Measurements from ENCODE around the gene TOR4A. TPM values are rescaled to one million over a fixed set of nuclear protein-coding genes. Genes with fewer than 3 reads are reported as not detected.

TOR4A gene
- total RNA-seq, 2 donors from 2014 or later = 4.9 to 11.5 TPM

GRCh38 chr9:137306066-137306849 lies 28.7 kb downstream of the TOR4A start:
- ATAC-seq (replicated peaks) = no peak
- Mint-ChIP-seq H3K36me3 (ENCODE audit: low read depth) (no peaks in the 10 kb centered on the region), H3K4me3 (no peak overlapping the region), H3K27me3 (no peaks in the 10 kb centered on the region), H3K27ac (no peak overlapping the region), H3K4me1 (no peaks in the 10 kb centered on the region), H3K9me3 (no peaks in the 10 kb centered on the region)

GRCh38 chr9:137306850-137307254 lies 29.3 kb downstream of the TOR4A start:
- H3K4me1 Mint-ChIP-seq = no peaks in the 10 kb centered on the region
- H3K9me3 Mint-ChIP-seq = no peaks in the 10 kb centered on the region
- no peaks in the 10 kb centered on the region for H3K36me3 Mint-ChIP-seq (ENCODE audit: low read depth)
- no peak for ATAC-seq (replicated peaks)
- H3K4me3 Mint-ChIP-seq = no peak overlapping the region
- H3K27me3 Mint-ChIP-seq = no peaks in the 10 kb centered on the region
- no peak overlapping the region for H3K27ac Mint-ChIP-seq

- Mint-ChIP-seq H3K4me3 (no peak overlapping the region), H3K9me3 (no peaks in the 10 kb centered on the region), H3K27ac (no peak overlapping the region), H3K4me1 (no peaks in the 10 kb centered on the region), H3K36me3 (ENCODE audit: low read depth) (no peaks in the 10 kb centered on the region), H3K27me3 (no peaks in the 10 kb centered on the region)
- no peak for ATAC-seq (replicated peaks)
Observed at GRCh38 chr9:137307255-137308056, 29.9 kb downstream of the TOR4A start.

- Mint-ChIP-seq H3K36me3 (ENCODE audit: low read depth) (no peaks in the 10 kb centered on the region), H3K4me1 (no peaks in the 10 kb centered on the region)
- no peak for ATAC-seq (replicated peaks)
Observed at GRCh38 chr9:137308057-137308619, 30.6 kb downstream of the TOR4A start.

GRCh38 chr9:137309368-137310188 lies 32.1 kb downstream of the TOR4A start:
- Mint-ChIP-seq H3K4me3 (no peak overlapping the region), H3K27ac (no peak overlapping the region), H3K4me1 (no peaks in the 10 kb centered on the region), H3K9me3 (no peaks in the 10 kb centered on the region), H3K36me3 (ENCODE audit: low read depth) (no peaks in the 10 kb centered on the region), H3K27me3 (no peaks in the 10 kb centered on the region)
- no peak for ATAC-seq (replicated peaks)

More at GRCh38 chr9:137308057-137308619, 30.6 kb downstream of the TOR4A start:
- Mint-ChIP-seq H3K9me3 (no peaks in the 10 kb centered on the region), H3K27me3 (no peaks in the 10 kb centered on the region), H3K27ac (no peak overlapping the region), H3K4me3 (no peak overlapping the region)

- ATAC-seq (replicated peaks) = no peak
- Mint-ChIP-seq H3K36me3 (ENCODE audit: low read depth) (no peaks in the 10 kb centered on the region), H3K4me1 (no peaks in the 10 kb centered on the region), H3K9me3 (no peaks in the 10 kb centered on the region), H3K27me3 (no peaks in the 10 kb centered on the region), H3K27ac (no peak overlapping the region), H3K4me3 (no peak overlapping the region)
Observed at GRCh38 chr9:137310189-137311052, 32.9 kb downstream of the TOR4A start.

- no peaks in the 10 kb centered on the region for H3K36me3 Mint-ChIP-seq (ENCODE audit: low read depth)
- ATAC-seq (replicated peaks) = peak; percentile 53
- no peaks in the 10 kb centered on the region for H3K27me3 Mint-ChIP-seq
- no peaks in the 10 kb centered on the region for H3K9me3 Mint-ChIP-seq
- no peak overlapping the region for H3K27ac Mint-ChIP-seq
- no peak overlapping the region for H3K4me3 Mint-ChIP-seq
- H3K4me1 Mint-ChIP-seq = no peaks in the 10 kb centered on the region
Observed at GRCh38 chr9:137311171-137311985, 33.9 kb downstream of the TOR4A start.

GRCh38 chr9:137311986-137312851 lies 34.7 kb downstream of the TOR4A start:
- H3K36me3 Mint-ChIP-seq (ENCODE audit: low read depth) = no peaks in the 10 kb centered on the region
- H3K4me3 Mint-ChIP-seq = no peak overlapping the region
- H3K9me3 Mint-ChIP-seq = no peaks in the 10 kb centered on the region
- no peak for ATAC-seq (replicated peaks)
- no peak overlapping the region for H3K27ac Mint-ChIP-seq
- H3K27me3 Mint-ChIP-seq = no peaks in the 10 kb centered on the region
- H3K4me1 Mint-ChIP-seq = no peaks in the 10 kb centered on the region

- Mint-ChIP-seq H3K9me3 (no peaks in the 10 kb centered on the region), H3K4me3 (no peak overlapping the region), H3K36me3 (ENCODE audit: low read depth) (no peaks in the 10 kb centered on the region), H3K4me1 (no peaks in the 10 kb centered on the region), H3K27ac (no peak overlapping the region), H3K27me3 (no peaks in the 10 kb centered on the region)
- ATAC-seq (replicated peaks) = no peak
Observed at GRCh38 chr9:137312852-137313325, 35.4 kb downstream of the TOR4A start.

GRCh38 chr9:137313326-137313936 lies 35.9 kb downstream of the TOR4A start:
- Mint-ChIP-seq H3K4me3 (no peak overlapping the region), H3K36me3 (ENCODE audit: low read depth) (no peaks in the 10 kb centered on the region), H3K4me1 (no peaks in the 10 kb centered on the region), H3K9me3 (no peaks in the 10 kb centered on the region), H3K27me3 (no peaks in the 10 kb centered on the region), H3K27ac (no peak overlapping the region)
- no peak for ATAC-seq (replicated peaks)

- H3K27me3 Mint-ChIP-seq = no peaks in the 10 kb centered on the region
- H3K36me3 Mint-ChIP-seq (ENCODE audit: low read depth) = no peaks in the 10 kb centered on the region
- H3K27ac Mint-ChIP-seq = no peak overlapping the region
- no peaks in the 10 kb centered on the region for H3K4me1 Mint-ChIP-seq
- no peak overlapping the region for H3K4me3 Mint-ChIP-seq
- ATAC-seq (replicated peaks) = no peak
- H3K9me3 Mint-ChIP-seq = no peaks in the 10 kb centered on the region
Observed at GRCh38 chr9:137313956-137314560, 36.5 kb downstream of the TOR4A start.

Data from activated T-helper 17 cell treated with anti-CD3 and anti-CD28 coated beads, Interleukin-2, amount 50 U/mL, for 72 hours (primary cell).